Stimulated activated naive CD4-positive, alpha-beta T cell (primary cell): ENCODE data around the gene LSM12.
"Not testable (repeated sequence)": the region's sequence is repeated elsewhere in the genome, so short reads cannot be mapped to it uniquely, and the experiment has no call there.

ENCODE experiments used
- DNase-seq, 6 experiments: peaks; one replicate each; lab custom pipeline; 2025; lab: John Stamatoyannopoulos, UW

LSM12 gene

GRCh38 chr17:44007346-44008204 is 58.9 kb downstream of the LSM12 start:
- DNase-seq, result peak in 2 of 6 experiments; percentile 5

GRCh38 chr17:44006598-44007345 is 59.7 kb downstream of the LSM12 start:
- peak; percentile 87 to 97 (median 90) for DNase-seq

- peak in 2 of 6 experiments; percentile 48 to 57 for DNase-seq
Observed at GRCh38 chr17:44006272-44006597, 60.2 kb downstream of the LSM12 start.

DNA sequence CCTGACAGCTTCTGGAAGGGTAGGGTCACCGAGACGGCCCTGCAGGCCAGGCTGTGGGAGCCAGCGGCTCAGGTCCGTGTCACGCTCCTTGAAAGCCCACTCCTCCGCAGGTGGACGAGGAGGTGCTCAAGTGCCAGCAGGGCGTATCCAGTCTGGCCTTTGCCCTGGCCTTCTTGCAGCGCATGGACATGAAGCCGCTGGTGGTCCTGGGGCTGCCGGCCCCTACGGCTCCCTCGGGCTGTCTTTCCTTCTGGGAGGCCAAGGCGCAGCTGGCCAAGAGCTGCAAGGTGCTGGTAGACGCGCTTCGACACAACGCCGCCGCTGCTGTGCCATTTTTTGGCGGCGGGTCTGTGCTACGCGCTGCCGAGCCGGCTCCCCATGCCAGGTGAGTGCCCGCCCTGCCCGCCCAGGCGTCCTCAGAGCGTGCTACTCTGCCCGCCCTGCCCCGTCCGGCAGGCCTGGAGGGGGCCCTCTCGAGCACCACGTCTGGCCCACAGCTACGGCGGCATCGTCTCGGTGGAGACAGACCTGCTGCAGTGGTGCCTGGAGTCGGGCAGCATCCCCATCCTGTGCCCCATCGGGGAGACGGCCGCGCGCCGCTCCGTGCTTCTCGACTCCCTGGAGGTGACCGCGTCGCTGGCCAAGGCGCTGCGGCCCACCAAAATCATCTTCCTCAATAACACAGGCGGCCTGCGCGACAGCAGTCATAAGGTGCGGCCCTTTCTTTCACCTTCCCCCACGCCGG is 60.8 kb downstream of the LSM12 start:
- peak in 5 of 6 experiments; percentile 10 to 57 (median 41) for DNase-seq

DNA sequence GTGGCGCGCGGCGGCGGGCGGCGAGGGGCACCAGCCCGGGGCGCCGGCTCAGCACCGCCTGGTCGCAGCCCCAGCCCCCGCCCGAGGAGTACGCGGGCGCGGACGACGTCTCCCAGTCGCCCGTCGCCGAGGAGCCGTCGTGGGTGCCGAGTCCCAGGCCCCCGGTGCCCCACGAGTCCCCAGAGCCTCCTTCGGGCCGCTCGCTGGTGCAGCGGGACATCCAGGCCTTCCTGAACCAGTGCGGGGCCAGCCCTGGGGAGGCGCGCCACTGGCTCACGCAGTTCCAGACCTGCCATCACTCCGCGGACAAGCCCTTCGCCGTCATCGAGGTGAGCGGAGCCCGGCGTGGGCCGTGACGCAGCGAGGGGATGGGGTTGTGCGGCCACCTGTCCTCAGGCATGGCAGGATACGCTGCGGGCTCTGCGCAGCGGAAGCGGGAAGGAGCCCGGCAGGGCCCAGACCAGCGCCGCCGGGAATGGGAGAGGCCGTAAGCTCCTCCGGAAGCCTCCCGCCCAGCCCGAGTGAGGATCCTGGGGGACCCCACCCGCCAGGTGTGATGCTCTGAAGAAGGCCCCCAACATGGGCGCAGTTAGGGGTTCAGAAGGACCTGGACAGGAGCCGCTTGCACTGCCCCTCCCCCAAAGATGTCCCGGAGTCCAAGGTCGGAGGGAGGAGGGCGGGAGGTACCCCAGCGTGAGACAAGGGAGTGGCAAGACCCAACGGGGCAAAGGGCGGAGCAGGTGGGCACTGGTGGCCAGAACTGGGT is 61.5 kb downstream of the LSM12 start:
- DNase-seq, result peak in 5 of 6 experiments; percentile 8 to 41 (median 25)

DNA sequence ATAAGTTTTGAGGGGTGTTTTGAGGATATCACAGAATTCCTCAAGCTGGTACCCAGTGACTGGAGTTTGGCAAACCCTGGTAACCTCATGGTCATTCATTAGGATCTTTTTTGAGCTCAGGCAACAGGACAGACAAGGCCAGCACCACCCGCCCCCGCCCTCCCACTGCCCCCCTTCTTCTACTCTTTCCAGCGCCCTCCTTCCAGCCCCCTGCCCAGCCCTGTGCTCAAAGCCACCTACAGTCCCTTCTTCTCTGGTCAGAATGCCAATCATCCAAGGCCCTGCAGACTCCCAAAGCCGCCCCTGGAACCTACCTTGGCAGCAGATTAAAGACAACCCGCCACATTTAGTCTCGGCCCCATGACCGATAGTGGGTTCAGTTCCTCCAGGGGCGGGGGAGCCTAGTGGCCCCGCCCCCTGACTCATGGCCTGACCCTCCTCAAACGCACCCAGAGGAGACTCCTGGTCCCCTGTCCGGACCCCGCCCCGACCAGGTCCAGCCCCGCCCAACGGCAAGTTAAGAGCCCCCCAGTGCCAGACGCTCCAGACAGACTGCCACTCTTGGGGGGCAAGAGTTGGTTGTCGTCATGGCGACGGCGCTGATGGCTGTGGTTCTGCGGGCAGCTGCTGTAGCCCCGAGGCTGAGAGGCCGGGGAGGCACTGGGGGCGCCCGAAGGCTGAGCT is 62.3 kb downstream of the LSM12 start, which contains the start of gene NAGS:
NAGS (plus strand) TSS at position 546 of the 684 bp plus-strand sequence; CDS start at position 588, 42 bp downstream.
- peak in 1 of 6 experiments; percentile 14 for DNase-seq

- DNase-seq, result no peak
Observed at GRCh38 chr17:44002141-44002848, 64.2 kb downstream of the LSM12 start.

DNA sequence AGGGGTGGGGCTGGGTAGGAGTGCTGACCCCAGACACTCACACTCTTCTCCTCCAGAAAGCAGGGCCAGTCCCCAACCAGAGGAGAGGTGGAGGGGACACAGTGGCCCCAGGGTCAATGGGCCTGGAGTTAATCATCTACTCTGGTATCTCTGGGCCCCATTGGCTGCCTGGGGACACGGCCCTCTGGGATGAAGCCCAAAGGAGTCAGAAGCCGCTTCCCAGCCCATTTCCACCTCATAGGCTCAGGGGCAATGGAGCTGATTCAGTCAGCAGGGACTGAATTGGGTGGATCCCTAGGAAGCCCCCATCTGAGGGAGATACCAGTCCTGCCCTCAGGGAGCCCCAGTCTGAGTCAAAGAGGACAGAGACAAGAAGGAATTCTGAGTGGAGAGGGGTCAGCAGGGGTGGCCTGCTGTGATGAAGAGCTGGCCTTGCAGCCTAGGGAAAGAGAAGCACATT is 65.0 kb downstream of the LSM12 start:
- DNase-seq, result no peak

DNA sequence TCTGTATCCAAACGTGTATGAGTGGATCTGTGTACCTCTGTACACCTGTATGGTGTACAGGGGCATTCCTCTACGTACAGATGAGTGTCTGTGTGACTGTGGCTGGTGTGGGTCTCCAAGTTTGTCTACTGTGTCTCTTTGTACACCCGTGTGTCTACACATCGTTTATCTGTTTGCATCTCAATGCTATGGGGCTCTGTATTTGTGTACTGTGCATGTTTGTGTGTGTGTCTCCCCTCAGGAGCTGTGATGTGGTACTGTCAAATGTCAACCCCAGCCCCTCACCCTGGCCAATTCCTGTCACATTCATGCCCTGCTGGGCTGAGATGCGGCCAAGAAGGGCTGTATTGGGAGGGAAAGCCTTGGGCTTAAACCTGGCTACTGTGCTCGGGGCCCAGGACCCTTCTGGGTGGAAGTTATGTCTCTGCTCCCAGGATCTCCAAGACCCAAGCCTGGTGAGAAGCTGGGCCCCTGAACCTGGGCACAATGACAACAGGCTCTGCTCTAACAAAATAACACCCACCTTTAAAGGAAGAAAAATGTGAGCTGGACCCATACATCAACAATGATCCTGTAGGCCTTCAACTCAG is 65.5 kb downstream of the LSM12 start:
- no peak for DNase-seq

- DNase-seq, result no peak
Observed at GRCh38 chr17:44000141-44000860, 66.2 kb downstream of the LSM12 start.

DNA sequence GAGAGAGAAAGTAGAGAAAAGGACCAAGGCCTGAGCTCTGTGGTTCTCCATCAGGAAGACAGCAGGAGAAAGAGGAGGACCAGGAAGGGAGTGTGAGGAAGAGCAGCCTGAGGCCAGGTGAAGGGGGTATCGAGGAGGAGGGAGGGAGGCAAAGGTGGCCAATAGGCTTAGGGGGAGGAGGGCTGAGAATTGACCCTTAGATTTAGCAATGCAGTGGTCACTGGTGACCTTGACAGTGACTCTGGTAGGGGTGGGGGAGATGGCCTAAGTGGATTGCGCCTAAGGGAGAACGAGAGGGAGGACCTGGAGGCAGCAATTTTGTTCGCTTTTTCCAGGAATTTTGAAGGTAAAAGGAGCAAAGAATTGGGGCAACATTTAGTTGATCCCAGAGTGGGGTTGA is 67.4 kb downstream of the LSM12 start:
- DNase-seq, result no peak

DNA sequence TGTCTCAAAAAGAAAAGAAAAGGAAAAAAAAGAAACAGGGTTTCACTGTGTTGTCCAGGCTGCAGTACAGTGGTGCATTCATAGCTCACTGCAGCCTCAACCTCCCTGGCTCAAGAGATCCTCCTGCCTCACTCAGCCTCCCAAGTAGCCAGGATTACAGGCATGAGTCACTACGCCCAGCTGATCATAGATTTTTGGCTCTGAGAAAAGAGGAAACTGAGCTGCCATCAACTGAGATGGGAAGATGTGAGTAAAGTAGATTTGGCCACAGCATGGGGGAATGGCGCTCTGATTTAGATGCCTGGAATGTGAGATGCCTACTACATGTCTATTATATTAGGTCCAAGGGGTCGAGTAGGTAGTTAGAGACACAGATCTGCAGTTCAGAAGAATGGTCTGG is 67.9 kb downstream of the LSM12 start:
- no peak for DNase-seq

GRCh38 chr17:43997180-43997579 is 69.3 kb downstream of the LSM12 start:
- not testable (repeated sequence) for DNase-seq

- no peak for DNase-seq
Observed at GRCh38 chr17:43995150-43995471, 71.4 kb downstream of the LSM12 start.

DNA sequence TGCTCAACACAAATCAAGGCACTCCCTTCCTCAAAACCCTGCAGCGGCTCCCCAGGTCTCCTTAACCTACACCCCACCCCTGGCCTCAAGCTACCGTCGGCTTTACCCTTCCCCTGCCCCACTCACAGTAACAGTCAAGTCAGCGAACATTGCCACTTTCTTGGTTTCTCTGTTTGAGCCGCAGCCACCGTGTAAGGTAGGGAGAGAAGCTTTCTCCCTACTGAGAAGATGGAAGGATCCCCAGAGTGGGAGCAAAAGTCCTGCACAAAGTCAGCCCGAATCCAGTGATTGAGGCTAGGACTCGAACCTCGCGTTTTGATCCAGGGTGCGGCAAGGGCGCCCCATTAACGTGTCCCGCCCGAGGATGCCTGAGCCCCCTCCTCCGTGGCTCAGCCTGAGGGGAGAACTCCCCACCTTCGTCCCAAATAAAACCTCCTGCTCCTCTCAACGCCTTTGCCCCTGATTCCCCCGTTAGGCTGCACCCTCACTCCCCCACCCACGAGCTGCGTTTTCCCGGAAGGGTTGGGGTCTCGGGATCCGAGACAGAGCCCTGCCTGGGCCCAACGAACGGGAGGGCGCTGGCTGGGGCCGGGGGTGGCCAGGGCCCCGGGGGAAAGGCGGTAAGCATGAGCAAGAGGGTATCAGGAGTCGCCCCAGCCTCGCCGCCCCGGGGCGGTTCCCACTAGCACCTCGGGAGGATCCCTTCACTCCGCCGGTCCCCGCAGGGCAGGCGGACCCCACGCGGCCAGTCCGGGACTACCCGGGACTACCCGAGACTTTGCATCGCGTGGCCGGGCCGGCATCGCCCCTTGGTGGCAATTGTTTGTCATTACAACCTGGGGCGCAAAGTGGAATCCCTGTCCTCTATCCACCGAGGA is 72.0 kb downstream of the LSM12 start:
- peak; percentile 16 to 68 (median 62) for DNase-seq

DNA sequence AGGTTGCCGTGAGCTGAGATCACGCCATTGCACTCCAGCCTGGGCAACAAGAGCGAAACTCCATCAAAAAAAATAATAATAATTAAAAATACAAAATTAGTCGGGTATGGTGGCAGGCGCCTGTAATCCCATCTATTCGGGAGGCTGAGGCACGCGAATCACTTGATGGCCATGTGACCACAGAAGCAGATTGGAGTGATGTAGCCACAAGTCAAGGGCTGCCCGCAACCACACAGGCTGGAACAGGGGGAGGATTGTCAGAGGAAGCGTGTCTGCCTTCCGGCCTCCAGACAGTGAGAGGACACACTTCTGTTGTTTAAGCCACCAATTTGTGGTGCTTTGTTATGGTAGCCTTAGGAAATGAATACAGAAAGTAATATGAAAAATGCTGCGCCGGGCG is 73.8 kb downstream of the LSM12 start:
- DNase-seq, result no peak

DNA sequence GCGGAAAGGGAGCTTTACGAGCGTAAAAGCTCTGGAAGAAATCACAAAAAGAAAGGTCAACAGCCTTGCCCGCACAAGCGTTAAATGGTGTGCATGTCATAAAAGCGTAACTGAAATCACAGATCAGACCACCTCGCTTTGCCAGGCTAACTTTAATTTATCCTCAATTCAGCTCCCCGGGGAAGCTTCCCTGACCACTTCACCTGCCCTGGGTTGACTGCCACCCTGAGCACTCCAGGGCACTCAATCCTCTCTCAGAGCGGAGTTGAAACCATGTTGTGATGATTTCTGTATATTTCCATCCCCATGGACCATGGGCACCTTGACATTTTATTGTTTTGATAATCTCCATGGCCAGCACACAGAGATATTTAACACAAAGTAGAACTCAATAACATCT is 78.2 kb downstream of the LSM12 start:
- no peak for DNase-seq
